OCI-LY1 (cell line): ENCODE data around the gene CNTNAP5.

Source experiments
- H2AFZ ChIP-seq: fragments of 200-600 bp; sonication (generic), shearing (Covaris generic); 2 replicates; pipeline ENCODE4 v1.6.0; 2014; ENCODE audit warnings: antibody characterized with exemption, mild to moderate bottlenecking, low read length
- H3F3A ChIP-seq: fragments of 200-600 bp; sonication (generic), shearing (Covaris generic); 2 replicates; pipeline ENCODE4 v1.6.0; 2014; ENCODE audit warnings: mild to moderate bottlenecking, antibody characterized with exemption, low read length, moderate library complexity; ENCODE audit not compliant: insufficient read depth
- H3K27ac ChIP-seq: fragments of 200-600 bp; sonication (generic); 2 replicates; pipeline ENCODE4 v1.5.1; 2014; ENCODE audit warnings: low read length, mixed run types, mild to moderate bottlenecking, low read depth; ENCODE audit not compliant: poor library complexity, severe bottlenecking
- H3K27me3 ChIP-seq: fragments of 200-600 bp; sonication (generic); 2 replicates; pipeline ENCODE4 v1.6.0; 2014; ENCODE audit warnings: antibody characterized with exemption, mild to moderate bottlenecking, low read length, moderate library complexity; ENCODE audit not compliant: insufficient read depth
- H3K36me3 ChIP-seq: fragments of 200-600 bp; sonication (generic); 2 replicates; pipeline ENCODE4 v1.6.1; 2014; ENCODE audit warnings: mild to moderate bottlenecking, antibody characterized with exemption, low read length, moderate library complexity, mixed read lengths; ENCODE audit not compliant: insufficient read depth
- H3K4me1 ChIP-seq: fragments of 200-600 bp; sonication (generic); 2 replicates; pipeline ENCODE4 v1.5.1; 2014; ENCODE audit warnings: mild to moderate bottlenecking, low read length, moderate library complexity; ENCODE audit not compliant: insufficient read depth, severe bottlenecking
- H3K4me2 ChIP-seq: fragments of 200-600 bp; sonication (generic), shearing (Covaris generic); 2 replicates; pipeline ENCODE4 v1.6.1; 2014; ENCODE audit warnings: low read length
- H3K4me3 ChIP-seq: fragments of 200-600 bp; sonication (generic); 2 replicates; pipeline ENCODE4 v1.5.1; 2014; ENCODE audit warnings: low read length, low read depth, mild to moderate bottlenecking, mixed read lengths; ENCODE audit not compliant: poor library complexity, severe bottlenecking
- H3K79me2 ChIP-seq: fragments of 200-600 bp; shearing (Covaris generic); 2 replicates; pipeline ENCODE4 v1.6.1; 2016; ENCODE audit warnings: mixed run types, low read length, mixed read lengths; ENCODE audit not compliant: insufficient read depth
- H3K9ac ChIP-seq: fragments of 200-600 bp; sonication (generic), shearing (Covaris generic); 2 replicates; pipeline ENCODE4 v1.6.1; 2014; ENCODE audit warnings: mild to moderate bottlenecking, low read length, mixed read lengths
- H3K9me2 ChIP-seq: fragments of 200-600 bp; sonication (generic), shearing (Covaris generic); 2 replicates; pipeline ENCODE4 v1.6.1; 2014; ENCODE audit warnings: low read depth, mild to moderate bottlenecking, low read length, mixed read lengths
- H3K9me3 ChIP-seq: fragments of 200-600 bp; shearing (Covaris generic); 2 replicates; pipeline ENCODE4 v1.6.1; 2014; ENCODE audit warnings: low read length, mixed read lengths
- H4K20me1 ChIP-seq: fragments of 200-600 bp; sonication (generic), shearing (Covaris generic); 2 replicates; pipeline ENCODE4 v1.6.0; 2016; ENCODE audit warnings: mild to moderate bottlenecking, low read length; ENCODE audit not compliant: insufficient read depth
- EZH2 ChIP-seq: fragments of 200-600 bp; sonication (generic), shearing (Covaris generic); IDR thresholded peaks from 2 replicates; pipeline ENCODE4 v1.8.0; 2017; ENCODE audit warnings: borderline replicate concordance, mixed run types, mild to moderate bottlenecking, antibody characterized with exemption, low read length, moderate library complexity, mixed read lengths
- TF ChIP-seq, protein P1 (sequence below): fragments of 200-600 bp; sonication (generic), shearing (Covaris generic); IDR thresholded peaks from 2 replicates; pipeline ENCODE4 v1.5.1; 2017; ENCODE audit warnings: mild to moderate bottlenecking, antibody characterized with exemption, low read length, moderate library complexity, mixed read lengths

The CNTNAP5 gene

DNA sequence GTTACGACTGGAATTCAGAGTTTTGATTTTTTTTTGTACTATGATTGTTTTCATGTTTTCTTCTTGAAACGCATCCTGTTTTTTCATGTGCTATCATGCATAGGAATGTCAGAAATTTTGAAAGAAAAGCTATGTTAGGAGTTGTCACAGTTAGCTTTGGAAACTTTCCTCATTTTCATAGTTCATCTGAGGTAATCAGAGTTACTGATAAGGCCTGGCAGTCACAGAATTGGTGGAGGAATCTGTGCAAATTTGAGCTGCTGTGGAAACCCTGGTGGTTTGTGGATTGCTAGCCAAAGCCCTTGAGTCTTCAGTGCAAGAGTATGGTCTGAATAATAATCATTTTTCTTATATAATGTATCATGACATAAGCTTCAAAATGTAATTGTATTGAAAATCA lies 401.0 kb downstream of the CNTNAP5 start:
- no peak for TF ChIP-seq EZH2
- TF ChIP-seq, protein P1, sequence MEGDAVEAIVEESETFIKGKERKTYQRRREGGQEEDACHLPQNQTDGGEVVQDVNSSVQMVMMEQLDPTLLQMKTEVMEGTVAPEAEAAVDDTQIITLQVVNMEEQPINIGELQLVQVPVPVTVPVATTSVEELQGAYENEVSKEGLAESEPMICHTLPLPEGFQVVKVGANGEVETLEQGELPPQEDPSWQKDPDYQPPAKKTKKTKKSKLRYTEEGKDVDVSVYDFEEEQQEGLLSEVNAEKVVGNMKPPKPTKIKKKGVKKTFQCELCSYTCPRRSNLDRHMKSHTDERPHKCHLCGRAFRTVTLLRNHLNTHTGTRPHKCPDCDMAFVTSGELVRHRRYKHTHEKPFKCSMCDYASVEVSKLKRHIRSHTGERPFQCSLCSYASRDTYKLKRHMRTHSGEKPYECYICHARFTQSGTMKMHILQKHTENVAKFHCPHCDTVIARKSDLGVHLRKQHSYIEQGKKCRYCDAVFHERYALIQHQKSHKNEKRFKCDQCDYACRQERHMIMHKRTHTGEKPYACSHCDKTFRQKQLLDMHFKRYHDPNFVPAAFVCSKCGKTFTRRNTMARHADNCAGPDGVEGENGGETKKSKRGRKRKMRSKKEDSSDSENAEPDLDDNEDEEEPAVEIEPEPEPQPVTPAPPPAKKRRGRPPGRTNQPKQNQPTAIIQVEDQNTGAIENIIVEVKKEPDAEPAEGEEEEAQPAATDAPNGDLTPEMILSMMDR: no peak
- no peak overlapping the region for H3K27ac ChIP-seq

DNA sequence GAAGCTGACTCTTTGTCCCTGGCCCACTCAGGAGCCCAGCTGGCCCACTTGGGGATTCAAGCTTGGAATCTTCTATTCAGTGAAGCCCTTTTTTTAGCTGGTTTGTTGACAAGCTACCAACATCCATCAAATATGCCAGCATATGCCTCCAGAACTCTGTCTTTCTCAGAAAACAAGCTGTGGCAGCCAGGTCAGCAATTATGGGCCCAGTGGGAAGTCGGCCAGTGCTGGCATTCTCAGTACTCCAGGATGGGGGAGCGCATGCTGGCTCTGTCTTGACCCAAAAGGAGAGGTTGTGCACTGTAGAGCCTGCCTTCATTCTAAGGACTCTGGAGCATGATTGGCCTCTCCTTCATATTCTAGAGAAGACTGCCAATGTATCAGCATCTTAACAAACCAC lies 401.5 kb downstream of the CNTNAP5 start:
- no peaks in the 10 kb centered on the region for H3F3A ChIP-seq
- no peaks in the 10 kb centered on the region for H3K9me2 ChIP-seq
- no peak overlapping the region for H3K27ac ChIP-seq
- no peaks in the 10 kb centered on the region for H3K79me2 ChIP-seq
- H3K9ac ChIP-seq: no peak overlapping the region
- no peaks in the 10 kb centered on the region for H3K36me3 ChIP-seq
- no peak overlapping the region for H3K4me3 ChIP-seq
- no peaks in the 10 kb centered on the region for H3K27me3 ChIP-seq
- H3K4me2 ChIP-seq: no peak overlapping the region
- no peaks in the 10 kb centered on the region for H3K9me3 ChIP-seq
- H2AFZ ChIP-seq: no peak overlapping the region
- no peaks in the 10 kb centered on the region for H3K4me1 ChIP-seq
- no peaks in the 10 kb centered on the region for H4K20me1 ChIP-seq
- TF ChIP-seq, protein P1: no peak
- no peak for TF ChIP-seq EZH2

More for the DNA sequence above, 401.0 kb downstream of the CNTNAP5 start:
- Histone ChIP-seq H3K4me1 (no peaks in the 10 kb centered on the region), H2AFZ (no peak overlapping the region), H3K27me3 (no peaks in the 10 kb centered on the region), H3K36me3 (no peaks in the 10 kb centered on the region), H3K4me3 (no peak overlapping the region), H3F3A (no peaks in the 10 kb centered on the region), H3K9ac (no peak overlapping the region), H3K9me3 (no peaks in the 10 kb centered on the region), H4K20me1 (no peaks in the 10 kb centered on the region), H3K4me2 (no peak overlapping the region), H3K9me2 (no peaks in the 10 kb centered on the region), H3K79me2 (no peaks in the 10 kb centered on the region)

DNA sequence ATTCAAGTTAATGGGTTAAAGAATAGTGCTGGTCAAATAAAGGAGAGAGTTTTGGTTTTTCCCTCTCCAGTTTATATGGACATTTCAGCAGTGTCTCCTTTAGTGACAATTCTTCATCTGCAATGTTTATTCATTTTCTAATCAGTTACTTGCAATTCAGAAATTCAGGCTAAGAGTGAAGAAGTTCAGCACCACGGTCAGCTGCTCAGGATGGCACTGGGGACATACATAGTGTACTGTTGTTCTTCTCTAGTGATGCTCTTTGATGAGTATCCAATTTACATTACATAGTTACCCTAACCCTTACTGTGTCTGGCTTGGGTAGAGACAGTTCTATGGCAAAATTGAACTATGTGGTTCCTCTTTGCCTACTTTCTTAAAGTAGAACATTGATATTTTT lies 412.7 kb downstream of the CNTNAP5 start:
- no peak overlapping the region for H2AFZ ChIP-seq

More for the DNA sequence above, 412.7 kb downstream of the CNTNAP5 start:
- Histone ChIP-seq H3K9ac (no peak overlapping the region), H3K27me3 (no peaks in the 10 kb centered on the region), H3K9me3 (no peaks in the 10 kb centered on the region), H3K27ac (no peak overlapping the region), H3F3A (no peaks in the 10 kb centered on the region), H3K4me2 (no peak overlapping the region), H3K4me1 (no peaks in the 10 kb centered on the region), H3K9me2 (no peaks in the 10 kb centered on the region), H4K20me1 (no peaks in the 10 kb centered on the region), H3K4me3 (no peak overlapping the region), H3K36me3 (no peaks in the 10 kb centered on the region), H3K79me2 (no peaks in the 10 kb centered on the region)
- TF ChIP-seq EZH2: no peak
- TF ChIP-seq, protein P1: no peak
